HEK293 (cell line): ENCODE results near the gene HOMER1.

Experiments
- CTCF ChIA-PET: fragments of 350-600 bp; formaldehyde crosslinking; extraction: SDS; loops from one replicate; lab custom pipeline; 2021; ENCODE audit warnings: antibody characterized with exemption; lab: Yijun Ruan, JAX
- POLR2A ChIA-PET: fragments of 300-600 bp; formaldehyde crosslinking; extraction: SDS; loops from one replicate; lab custom pipeline; 2020; ENCODE audit warnings: antibody characterized with exemption, inconsistent platforms; lab: Yijun Ruan, JAX
- H3K27ac ChIP-seq: fragments of 200-500 bp; sonication (Bioruptor generic); 2 replicates; pipeline ENCODE4 v1.5.1; 2014; ENCODE audit warnings: low read depth, low read length, control low read depth, inconsistent platforms; ENCODE audit errors: extremely low read depth
- H3K36me3 ChIP-seq, 2 experiments: fragments of 200-500 bp in 1 of 2; sonication (Bioruptor generic) in 1 of 2; 1 replicate in 1 of 2; 2 replicates in 1 of 2; pipeline ENCODE4 v1.5.1; 2014 to 2017; ENCODE audit warnings: inconsistent platforms in 2 of 2, low read length in 2 of 2; ENCODE audit not compliant: control insufficient read depth in 2 of 2, insufficient read depth in 1 of 2
- H3K4me1 ChIP-seq: fragments of 200-500 bp; sonication (Bioruptor generic); 2 replicates; pipeline ENCODE4 v1.5.1; 2014; ENCODE audit warnings: mild to moderate bottlenecking, low read length, inconsistent platforms; ENCODE audit not compliant: control insufficient read depth, insufficient read depth
- H3K4me3 ChIP-seq: 2 replicates; pipeline ENCODE4 v1.5.1; 2011; ENCODE audit warnings: low read depth, mild to moderate bottlenecking, control low read depth, low read length, moderate library complexity
- H3K9me3 ChIP-seq: fragments of 200-500 bp; sonication (Bioruptor generic); 2 replicates; pipeline ENCODE4 v1.5.1; 2014; ENCODE audit warnings: low read depth, low read length, inconsistent platforms; ENCODE audit not compliant: control insufficient read depth, insufficient read depth
- BCL6B ChIP-seq: fragments of 450-650 bp; formaldehyde crosslinking; IDR thresholded peaks from 2 replicates; pipeline ENCODE4 v1.5.1; 2017; ENCODE audit warnings: missing biosample characterization, missing genetic modification characterization
- SCRT2 ChIP-seq: fragments of 450-650 bp; formaldehyde crosslinking; IDR thresholded peaks from 2 replicates; pipeline ENCODE4 v1.5.1; 2016; ENCODE audit warnings: missing biosample characterization, missing genetic modification characterization
- TCF7L2 ChIP-seq: IDR thresholded peaks from 2 replicates; pipeline ENCODE4 v1.6.1; 2011; ENCODE audit warnings: low read depth, mild to moderate bottlenecking, inconsistent platforms, low read length, moderate library complexity, borderline replicate concordance
- WT1 ChIP-seq: fragments of 450-650 bp; formaldehyde crosslinking; IDR thresholded peaks from 2 replicates; pipeline ENCODE4 v1.5.1; 2016; ENCODE audit warnings: missing biosample characterization, missing genetic modification characterization
- ZBTB10 ChIP-seq: fragments of 450-650 bp; formaldehyde crosslinking; IDR thresholded peaks from 2 replicates; pipeline ENCODE4 v1.5.1; 2016; ENCODE audit warnings: missing biosample characterization, missing genetic modification characterization
- ZBTB8A ChIP-seq: fragments of 450-650 bp; formaldehyde crosslinking; IDR thresholded peaks from 2 replicates; pipeline ENCODE4 v1.5.1; 2016; ENCODE audit warnings: missing biosample characterization, missing genetic modification characterization
- ZNF16 ChIP-seq: fragments of 450-650 bp; formaldehyde crosslinking; IDR thresholded peaks from 2 replicates; pipeline ENCODE4 v1.5.1; 2016; ENCODE audit warnings: low read depth, missing biosample characterization, missing genetic modification characterization
- ZNF169 ChIP-seq: fragments of 450-650 bp; formaldehyde crosslinking; IDR thresholded peaks from 2 replicates; pipeline ENCODE4 v1.5.1; 2016; ENCODE audit warnings: missing biosample characterization, missing genetic modification characterization
- ZNF223 ChIP-seq: fragments of 450-650 bp; formaldehyde crosslinking; IDR thresholded peaks from 2 replicates; pipeline ENCODE4 v1.5.1; 2016; ENCODE audit warnings: missing biosample characterization, missing genetic modification characterization
- ZNF324 ChIP-seq: fragments of 450-650 bp; formaldehyde crosslinking; IDR thresholded peaks from 2 replicates; pipeline ENCODE4 v1.5.1; 2016; ENCODE audit warnings: missing biosample characterization, missing genetic modification characterization
- ZNF37A ChIP-seq: fragments of 450-650 bp; IDR thresholded peaks from 2 replicates; pipeline ENCODE4 v1.5.1; 2018; ENCODE audit warnings: missing biosample characterization, missing genetic modification characterization
- ZNF398 ChIP-seq: fragments of 450-650 bp; formaldehyde crosslinking; IDR thresholded peaks from 2 replicates; pipeline ENCODE4 v1.5.1; 2017; ENCODE audit warnings: missing biosample characterization, missing genetic modification characterization
- ZNF521 ChIP-seq: fragments of 450-650 bp; formaldehyde crosslinking; IDR thresholded peaks from 2 replicates; pipeline ENCODE4 v1.5.1; 2017; ENCODE audit warnings: missing biosample characterization, mild to moderate bottlenecking, missing genetic modification characterization
- ZNF548 ChIP-seq: fragments of 450-650 bp; formaldehyde crosslinking; IDR thresholded peaks from 2 replicates; pipeline ENCODE4 v1.5.1; 2016; ENCODE audit warnings: missing biosample characterization, missing genetic modification characterization
- ZNF549 ChIP-seq: fragments of 450-650 bp; IDR thresholded peaks from 2 replicates; pipeline ENCODE4 v1.5.1; 2018; ENCODE audit warnings: missing biosample characterization, missing genetic modification characterization, mild to moderate bottlenecking, inconsistent platforms, moderate library complexity
- ZNF610 ChIP-seq: fragments of 450-650 bp; formaldehyde crosslinking; IDR thresholded peaks from 2 replicates; pipeline ENCODE4 v1.5.1; 2016; ENCODE audit warnings: missing biosample characterization, missing genetic modification characterization, borderline replicate concordance
- ZNF677 ChIP-seq: fragments of 450-650 bp; IDR thresholded peaks from 2 replicates; pipeline ENCODE4 v1.5.0; 2018; ENCODE audit warnings: missing biosample characterization, mild to moderate bottlenecking, missing genetic modification characterization, moderate library complexity
- ZNF791 ChIP-seq: fragments of 450-650 bp; formaldehyde crosslinking; IDR thresholded peaks from 2 replicates; pipeline ENCODE4 v1.5.1; 2016; ENCODE audit warnings: missing biosample characterization, missing genetic modification characterization
- ZNF792 ChIP-seq: fragments of 450-650 bp; formaldehyde crosslinking; IDR thresholded peaks from 2 replicates; pipeline ENCODE4 v1.5.1; 2016; ENCODE audit warnings: missing biosample characterization, missing genetic modification characterization

HOMER1 gene

GRCh38 chr5:79464278-79464677, 49.7 kb downstream of the HOMER1 start:
- no peaks in the 10 kb centered on the region for H3K9me3 ChIP-seq
- CTCF ChIA-PET = interaction anchor here (0.5 to 8.0 kb wide), 26 partner anchors 8 to 619 kb away, joined by 3 to 88 read pairs (median 4); no protein-coding TSS in a partner anchor
- H3K27ac ChIP-seq = no peak overlapping the region
- POLR2A ChIA-PET = no interaction called here
- no peak overlapping the region for H3K4me3 ChIP-seq
- no peaks in the 10 kb centered on the region; a peak in 1 of 3 replicates for H3K36me3 ChIP-seq
- no peaks in the 10 kb centered on the region for H3K4me1 ChIP-seq
- TF ChIP-seq ZBTB10 (tag by site-specific recombination) (no peak), ZNF548 (no peak), ZNF37A (tag by site-specific recombination) (no peak), ZNF169 (tag by site-specific recombination) (no peak), ZBTB8A (no peak), ZNF521 (tag by site-specific recombination) (no peak), ZNF610 (tag by site-specific recombination) (no peak), ZNF398 (tag by site-specific recombination) (no peak), ZNF792 (no peak), ZNF324 (tag by site-specific recombination) (no peak), TCF7L2 (no peak), WT1 (no peak), ZNF677 (tag by site-specific recombination) (no peak), ZNF223 (tag by site-specific recombination) (no peak), ZNF791 (tag by site-specific recombination) (no peak), ZNF549 (tag by site-specific recombination) (no peak), BCL6B (no peak)

GRCh38 chr5:79459626-79460025, 54.3 kb downstream of the HOMER1 start:
- H3K4me3 ChIP-seq = no peak overlapping the region
- no peaks in the 10 kb centered on the region for H3K9me3 ChIP-seq
- no peak overlapping the region for H3K27ac ChIP-seq
- TF ChIP-seq ZNF16 (tag by site-specific recombination) (no peak), SCRT2 (tag by site-specific recombination) (peak; percentile 37; the same call in 1 of the 2 replicates)
- no peaks in the 10 kb centered on the region; a peak in 1 of 3 replicates for H3K36me3 ChIP-seq
- ChIA-PET CTCF (interaction anchor here (0.5 to 8.0 kb wide), 8 partner anchors 20 to 610 kb away, joined by 3 to 88 read pairs (median 4); no protein-coding TSS in a partner anchor), POLR2A (no interaction called here)
- H3K4me1 ChIP-seq = no peaks in the 10 kb centered on the region
